ENCODE results near the gene KCTD8.

DNA sequence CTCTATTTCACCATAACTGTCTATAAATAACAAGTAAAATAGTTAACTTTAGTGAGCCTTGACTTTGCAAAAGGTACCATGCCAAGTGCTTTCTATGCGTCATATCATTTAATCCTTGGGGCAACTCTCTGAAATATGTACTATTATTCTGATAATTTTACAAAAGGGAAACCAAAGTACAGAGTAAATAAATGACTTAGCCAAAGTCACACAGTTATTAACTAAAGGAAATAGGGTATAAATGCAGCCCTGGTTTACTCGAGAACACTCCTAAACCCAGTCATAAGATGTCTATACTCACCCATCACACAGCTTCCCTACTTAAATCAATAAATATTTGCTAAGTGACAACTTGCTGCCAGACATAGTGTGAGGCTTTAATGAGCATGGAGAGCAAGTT, 14.4 kb downstream of the KCTD8 start:
- TF ChIP-seq CTCF (conservative IDR thresholded peaks at IDR 0.05 in 1 of 2, IDR thresholded peaks at IDR 0.05 in 1 of 2; ENCODE audit: extremely low read depth in 1 of 2, insufficient read depth in 1 of 2, low read depth in 1 of 2, low read length in 2 of 2) (no peak), EZH2 (IDR thresholded peaks at IDR 0.05; ENCODE audit: borderline replicate concordance, low read length) (no peak)

Data from mammary epithelial cell (primary cell).